Measurements from ENCODE around the gene TRIOBP. TPM values are rescaled to one million over a fixed set of nuclear protein-coding genes. Genes with fewer than 3 reads are reported as not detected.

The TRIOBP gene
- total and polyA plus RNA-seq, 2 donors from 2014 or later, result 32.1 to 125 TPM

GRCh38 chr22:37701141-37701786, 4.4 kb downstream of the TRIOBP start:
- intact Hi-C loops (cut with DNase I), result no loop called here
- no peak for FAIRE-seq
- no peak overlapping the region for H3K9ac ChIP-seq (ENCODE audit: low read length in 3 of 3)
- no peaks in the 10 kb centered on the region for H3K36me3 ChIP-seq (ENCODE audit: control insufficient read depth in 2 of 3, insufficient read depth in 3 of 3, low read length in 3 of 3)
- no peaks in the 10 kb centered on the region for H3K4me1 ChIP-seq (ENCODE audit: control insufficient read depth in 2 of 3, insufficient read depth in 2 of 3, low read depth in 1 of 3, low read length in 3 of 3)
- no peaks in the 10 kb centered on the region for H3K9me3 ChIP-seq (ENCODE audit: control insufficient read depth in 2 of 3, insufficient read depth in 1 of 3, low read length in 3 of 3)
- H3K27ac ChIP-seq (ENCODE audit: low read depth in 2 of 2, low read length in 2 of 2), result no peak overlapping the region
- no peaks in the 10 kb centered on the region for H3K27me3 ChIP-seq (ENCODE audit: control insufficient read depth, insufficient read depth, low read length)
- DNase-seq, result no peak
- TF ChIP-seq, protein P1, sequence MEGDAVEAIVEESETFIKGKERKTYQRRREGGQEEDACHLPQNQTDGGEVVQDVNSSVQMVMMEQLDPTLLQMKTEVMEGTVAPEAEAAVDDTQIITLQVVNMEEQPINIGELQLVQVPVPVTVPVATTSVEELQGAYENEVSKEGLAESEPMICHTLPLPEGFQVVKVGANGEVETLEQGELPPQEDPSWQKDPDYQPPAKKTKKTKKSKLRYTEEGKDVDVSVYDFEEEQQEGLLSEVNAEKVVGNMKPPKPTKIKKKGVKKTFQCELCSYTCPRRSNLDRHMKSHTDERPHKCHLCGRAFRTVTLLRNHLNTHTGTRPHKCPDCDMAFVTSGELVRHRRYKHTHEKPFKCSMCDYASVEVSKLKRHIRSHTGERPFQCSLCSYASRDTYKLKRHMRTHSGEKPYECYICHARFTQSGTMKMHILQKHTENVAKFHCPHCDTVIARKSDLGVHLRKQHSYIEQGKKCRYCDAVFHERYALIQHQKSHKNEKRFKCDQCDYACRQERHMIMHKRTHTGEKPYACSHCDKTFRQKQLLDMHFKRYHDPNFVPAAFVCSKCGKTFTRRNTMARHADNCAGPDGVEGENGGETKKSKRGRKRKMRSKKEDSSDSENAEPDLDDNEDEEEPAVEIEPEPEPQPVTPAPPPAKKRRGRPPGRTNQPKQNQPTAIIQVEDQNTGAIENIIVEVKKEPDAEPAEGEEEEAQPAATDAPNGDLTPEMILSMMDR (IDR thresholded peaks at IDR 0.05; ENCODE audit: borderline replicate concordance, extremely low read depth, insufficient read depth), result no peak
- no peak overlapping the region for H3K4me3 ChIP-seq (ENCODE audit: low read length in 3 of 3)

- no peak for FAIRE-seq
- intact Hi-C loops (cut with DNase I), result no loop called here
These were observed 7.1 kb downstream of the TRIOBP start for GRCh38 chr22:37703906-37704305.

GRCh38 chr22:37704645-37705044, 7.8 kb downstream of the TRIOBP start:
- Histone ChIP-seq H3K4me1 (ENCODE audit: control insufficient read depth in 2 of 3, insufficient read depth in 2 of 3, low read depth in 1 of 3, low read length in 3 of 3) (no peaks in the 10 kb centered on the region), H3K27ac (ENCODE audit: low read depth in 2 of 2, low read length in 2 of 2) (no peak overlapping the region), H3K9me3 (ENCODE audit: control insufficient read depth in 2 of 3, insufficient read depth in 1 of 3, low read length in 3 of 3) (no peaks in the 10 kb centered on the region), H3K4me3 (ENCODE audit: low read length in 3 of 3) (no peak overlapping the region), H3K9ac (ENCODE audit: low read length in 3 of 3) (no peak overlapping the region), H3K36me3 (ENCODE audit: control insufficient read depth in 2 of 3, insufficient read depth in 3 of 3, low read length in 3 of 3) (no peaks in the 10 kb centered on the region), H3K27me3 (ENCODE audit: control insufficient read depth, insufficient read depth, low read length) (no peaks in the 10 kb centered on the region)
- TF ChIP-seq, protein P1 (IDR thresholded peaks at IDR 0.05; ENCODE audit: borderline replicate concordance, extremely low read depth, insufficient read depth), result no peak
- no peak for DNase-seq
- FAIRE-seq, result no peak
- intact Hi-C loops (cut with DNase I), result no loop called here

More at GRCh38 chr22:37703906-37704305, 7.1 kb downstream of the TRIOBP start:
- no peaks in the 10 kb centered on the region for H3K9me3 ChIP-seq (ENCODE audit: control insufficient read depth in 2 of 3, insufficient read depth in 1 of 3, low read length in 3 of 3)
- H3K4me1 ChIP-seq (ENCODE audit: control insufficient read depth in 2 of 3, insufficient read depth in 2 of 3, low read depth in 1 of 3, low read length in 3 of 3), result no peaks in the 10 kb centered on the region
- H3K9ac ChIP-seq (ENCODE audit: low read length in 3 of 3), result no peak overlapping the region
- H3K27me3 ChIP-seq (ENCODE audit: control insufficient read depth, insufficient read depth, low read length), result no peaks in the 10 kb centered on the region
- H3K36me3 ChIP-seq (ENCODE audit: control insufficient read depth in 2 of 3, insufficient read depth in 3 of 3, low read length in 3 of 3), result no peaks in the 10 kb centered on the region
- DNase-seq, result no peak
- TF ChIP-seq, protein P1 (IDR thresholded peaks at IDR 0.05; ENCODE audit: borderline replicate concordance, extremely low read depth, insufficient read depth), result no peak
- no peak overlapping the region for H3K27ac ChIP-seq (ENCODE audit: low read depth in 2 of 2, low read length in 2 of 2)
- no peak overlapping the region for H3K4me3 ChIP-seq (ENCODE audit: low read length in 3 of 3)

GRCh38 chr22:37705205-37705604, 8.4 kb downstream of the TRIOBP start:
- H3K4me3 ChIP-seq (ENCODE audit: low read length in 3 of 3), result no peak overlapping the region
- FAIRE-seq, result no peak
- intact Hi-C loops (cut with DNase I), result no loop called here
- TF ChIP-seq, protein P1 (IDR thresholded peaks at IDR 0.05; ENCODE audit: borderline replicate concordance, extremely low read depth, insufficient read depth), result no peak
- H3K9ac ChIP-seq (ENCODE audit: low read length in 3 of 3), result no peak overlapping the region
- H3K9me3 ChIP-seq (ENCODE audit: control insufficient read depth in 2 of 3, insufficient read depth in 1 of 3, low read length in 3 of 3), result no peaks in the 10 kb centered on the region
- no peaks in the 10 kb centered on the region for H3K4me1 ChIP-seq (ENCODE audit: control insufficient read depth in 2 of 3, insufficient read depth in 2 of 3, low read depth in 1 of 3, low read length in 3 of 3)
- H3K27me3 ChIP-seq (ENCODE audit: control insufficient read depth, insufficient read depth, low read length), result no peaks in the 10 kb centered on the region
- DNase-seq, result no peak
- H3K36me3 ChIP-seq (ENCODE audit: control insufficient read depth in 2 of 3, insufficient read depth in 3 of 3, low read length in 3 of 3), result no peaks in the 10 kb centered on the region
- H3K27ac ChIP-seq (ENCODE audit: low read depth in 2 of 2, low read length in 2 of 2), result no peak overlapping the region

All from kidney (tissue), 14 donors.